Lower lobe of right lung (tissue), 2 donors: ENCODE measurements around the gene MAP3K10. TPM values are rescaled to one million over a fixed set of nuclear protein-coding genes. Genes with fewer than 3 reads are reported as not detected.
"Not testable (repeated sequence)": the region's sequence is repeated elsewhere in the genome, so short reads cannot be mapped to it uniquely, and the experiment has no call there.

Experiments used
- ATAC-seq, 2 donors: fragments of 200-7000 bp; cut with Tn5 transposase; one replicate each; pipeline ENCODE4 v1.9.1; 2020 to 2022; ENCODE audit warnings: mild to moderate bottlenecking in 2 of 2, moderate library complexity in 2 of 2
- DNase-seq: peaks from one replicate; pipeline ENCODE4 v3.0.0-alpha.2; 2020
- H3K27ac ChIP-seq: fragments of 200-600 bp; one replicate; pipeline ENCODE4 v1.8.0; 2022
- H3K27me3 ChIP-seq: fragments of 200-600 bp; one replicate; pipeline ENCODE4 v1.8.0; 2022; ENCODE audit warnings: low read depth
- H3K36me3 ChIP-seq: fragments of 200-600 bp; one replicate; pipeline ENCODE4 v1.8.0; 2022; ENCODE audit warnings: mild to moderate bottlenecking
- H3K4me1 ChIP-seq: fragments of 200-600 bp; one replicate; pipeline ENCODE4 v1.8.0; 2022
- H3K4me3 ChIP-seq: fragments of 200-600 bp; one replicate; pipeline ENCODE4 v1.8.0; 2022; ENCODE audit warnings: mild to moderate bottlenecking
- H3K9me3 ChIP-seq: fragments of 200-600 bp; one replicate; pipeline ENCODE4 v1.8.0; 2022
- CTCF ChIP-seq: fragments of 200-600 bp; IDR thresholded peaks from one replicate; pipeline ENCODE4 v1.8.0; 2022; ENCODE audit warnings: antibody characterized with exemption, mild to moderate bottlenecking
- intact Hi-C: fragments of 100-400 bp; cut with DNase I; formaldehyde crosslinking; loops from one replicate; pipeline ENCODE4 v1.11.0; 2022
- long read RNA-seq: library from polyadenylated mRNA; unstranded; transcript quantifications from one replicate; pipeline ENCODE4 v2.0.0, GENCODE V29; 2021
- total RNA-seq: library from RNA; stranded (reverse); fragmentation: NEBNext Ultra II Directional; extraction: Animal tissue kit (Norgen Biotek cat#: 25700); gene quantifications from one replicate; pipeline ENCODE4 v1.2.1, GENCODE V29; 2021
- donor health status: DM: no; HTN: yes; CAD: no; lungs with severe emphysema.

Gene MAP3K10
- 17.4 TPM for total RNA-seq
- long read RNA-seq, partial matches to known transcripts: 6 of 12 reads
- long read RNA-seq, other reads (novel, unspliced or antisense): 6 of 12 reads

DNA sequence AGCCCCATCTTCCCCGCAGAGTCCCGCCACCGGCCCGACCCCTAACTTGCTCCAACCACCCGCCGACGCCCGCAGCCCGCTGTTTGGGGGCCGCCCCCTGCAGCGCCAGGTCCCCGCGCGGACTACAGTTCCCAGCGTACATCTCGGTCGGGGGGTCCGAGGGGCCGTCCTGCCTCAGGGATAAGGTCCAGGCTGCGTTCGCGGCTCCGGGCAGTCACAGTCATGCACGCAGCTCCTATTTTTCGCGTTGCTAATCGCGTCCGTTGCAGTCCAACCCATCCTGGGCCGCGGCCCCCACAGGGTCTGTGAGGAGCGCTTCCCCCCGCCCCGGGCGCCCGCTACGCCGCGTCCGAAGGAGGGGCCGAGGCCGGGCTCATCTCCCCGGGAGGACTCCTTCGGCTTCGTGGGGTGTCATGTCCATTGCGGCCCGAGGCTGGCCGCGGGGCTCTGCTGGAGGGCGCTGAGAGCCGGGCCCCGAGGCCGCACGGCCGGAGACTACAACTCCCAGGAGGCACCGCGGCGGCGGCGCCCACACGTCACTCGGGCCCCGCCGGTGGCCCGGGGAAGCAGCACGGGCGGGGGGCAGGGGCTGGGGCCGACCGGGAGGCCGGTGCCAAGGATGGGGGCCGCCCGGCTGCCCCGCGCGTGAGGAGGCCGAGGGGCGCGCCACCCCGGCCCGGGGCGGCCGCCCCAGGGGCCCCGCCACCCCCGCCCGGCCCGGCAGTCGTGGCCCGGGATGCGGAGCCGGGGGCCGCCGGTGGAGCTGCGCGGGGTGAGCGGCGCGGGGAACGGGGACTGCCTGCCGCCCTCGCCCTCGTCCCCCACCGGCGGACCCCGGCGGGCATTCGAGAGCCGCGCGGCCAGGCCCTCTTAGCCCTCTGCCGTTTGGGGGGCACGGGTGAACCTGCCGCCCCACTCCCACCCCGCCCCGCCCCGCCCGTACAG, at the start of gene MAP3K10:
Gene MAP3K10 (plus strand): TSS at position 536 of the 945 bp plus-strand sequence. CDS start 606 bp downstream, outside the sequence.
- intact Hi-C loops: no loop called here
- peak; percentile 81 for DNase-seq
- H3K36me3 ChIP-seq: no peaks in the 10 kb centered on the region
- H3K4me1 ChIP-seq: peaks cover 18% of the 10 kb centered on the region
- H3K27ac ChIP-seq: peak within 1 kb of the TSS; percentile 96
- H3K4me3 ChIP-seq: peak within 1 kb of the TSS; percentile 95
- H3K27me3 ChIP-seq: no peaks in the 10 kb centered on the region
- no peak for TF ChIP-seq CTCF
- ATAC-seq: peak; percentile 95 to 97
- no peaks in the 10 kb centered on the region for H3K9me3 ChIP-seq

GRCh38 chr19:40141551-40141950, 49.7 kb upstream of the MAP3K10 start:
- H3K4me3 ChIP-seq: no peak overlapping the region
- H3K27ac ChIP-seq: no peak overlapping the region
- TF ChIP-seq CTCF: no peak
- H3K4me1 ChIP-seq: no peaks in the 10 kb centered on the region
- ATAC-seq (no peak), DNase-seq (no peak)
- intact Hi-C loops: no loop called here
- no peaks in the 10 kb centered on the region for H3K9me3 ChIP-seq
- H3K27me3 ChIP-seq: peaks cover 5% of the 10 kb centered on the region
- no peaks in the 10 kb centered on the region for H3K36me3 ChIP-seq

GRCh38 chr19:40143612-40144011, 47.6 kb upstream of the MAP3K10 start:
- Histone ChIP-seq H3K4me3 (no peak overlapping the region), H3K36me3 (no peaks in the 10 kb centered on the region), H3K4me1 (peaks cover 5% of the 10 kb centered on the region), H3K9me3 (no peaks in the 10 kb centered on the region), H3K27ac (no peak overlapping the region), H3K27me3 (no peaks in the 10 kb centered on the region)
- ATAC-seq (peak in 1 of 2 donors; percentile 26), DNase-seq (no peak)
- intact Hi-C loops: no loop called here
- no peak for TF ChIP-seq CTCF

- Histone ChIP-seq H3K36me3 (no peaks in the 10 kb centered on the region), H3K9me3 (no peaks in the 10 kb centered on the region), H3K4me3 (no peak overlapping the region), H3K27me3 (no peaks in the 10 kb centered on the region), H3K27ac (no peak overlapping the region), H3K4me1 (peaks cover 5% of the 10 kb centered on the region)
- no peak for TF ChIP-seq CTCF
- DNase-seq (no peak), ATAC-seq (no peak)
- intact Hi-C loops: no loop called here
Measured at GRCh38 chr19:40144151-40144550, 47.1 kb upstream of the MAP3K10 start.

- Histone ChIP-seq H3K27ac (no peak overlapping the region), H3K9me3 (no peaks in the 10 kb centered on the region), H3K4me1 (peaks cover 5% of the 10 kb centered on the region), H3K4me3 (no peak overlapping the region), H3K27me3 (no peaks in the 10 kb centered on the region), H3K36me3 (no peaks in the 10 kb centered on the region)
- no peak for ATAC-seq
- DNase-seq: no peak
- no peak for TF ChIP-seq CTCF
- intact Hi-C loops: no loop called here
Measured at GRCh38 chr19:40144947-40145748, 46.1 kb upstream of the MAP3K10 start.

DNA sequence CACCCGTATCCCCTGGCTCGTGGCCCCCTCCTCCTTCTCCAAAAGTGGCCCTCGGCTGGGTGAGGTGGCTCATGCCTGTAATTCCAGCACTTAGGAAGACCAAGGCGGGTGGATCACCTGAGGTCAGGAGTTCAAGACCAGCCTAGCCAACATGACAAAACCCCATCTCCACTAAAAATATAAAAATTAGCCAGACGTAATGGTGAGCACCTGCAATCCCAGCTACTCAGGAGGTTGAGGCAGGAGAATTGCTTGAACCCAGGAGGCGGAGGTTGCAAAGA, 45.5 kb upstream of the MAP3K10 start:
- H3K4me3 ChIP-seq, H3K27me3 ChIP-seq, H3K36me3 ChIP-seq, DNase-seq, ATAC-seq, intact Hi-C loops, H3K27ac ChIP-seq, H3K4me1 ChIP-seq, H3K9me3 ChIP-seq: not testable (repeated sequence)
